ENCODE data around the gene RETREG3.
"Not testable (repeated sequence)": the region's sequence is repeated elsewhere in the genome, so short reads cannot be mapped to it uniquely, and the experiment has no call there.

RETREG3 gene

DNA sequence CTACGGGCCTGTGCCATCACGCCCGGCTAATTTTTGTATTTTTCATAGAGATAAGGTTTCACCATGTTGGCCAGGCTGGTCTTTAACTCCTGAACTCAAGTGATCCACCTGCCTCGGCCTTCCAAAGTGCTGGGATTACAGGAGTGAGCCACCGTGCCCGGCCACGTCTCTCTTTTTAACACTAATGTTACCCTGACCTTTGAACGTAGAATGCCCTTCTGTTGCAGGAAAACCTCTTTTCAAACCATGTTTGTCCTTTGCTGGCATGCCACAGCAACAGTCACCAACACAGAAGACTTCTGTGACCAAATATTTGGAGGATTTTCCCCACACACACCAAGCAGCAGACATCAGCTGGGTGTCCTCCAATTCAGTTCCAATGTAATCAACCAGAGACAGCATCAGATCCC is 64.3 kb downstream of the RETREG3 start:
- Histone ChIP-seq H3K4me1 (ENCODE audit: insufficient read depth, low read length) (no peaks in the 10 kb centered on the region), H2AFZ (ENCODE audit: low read depth, low read length) (no peak overlapping the region), H3K27me3 (ENCODE audit: insufficient read depth, low read length, poor library complexity) (no peaks in the 10 kb centered on the region), H3K9ac (ENCODE audit: low read depth, low read length) (no peak overlapping the region), H3K36me3 (ENCODE audit: insufficient read depth, low read length) (peaks cover 23% of the 10 kb centered on the region), H3K4me3 (ENCODE audit: low read depth in 1 of 2, low read length in 2 of 2) (no peak overlapping the region), H4K20me1 (ENCODE audit: insufficient read depth, low read length) (no peaks in the 10 kb centered on the region), H3K27ac (ENCODE audit: low read length) (no peak overlapping the region), H3K4me2 (ENCODE audit: insufficient read depth, low read length) (no peak overlapping the region), H3K9me3 (ENCODE audit: insufficient read depth, low read length, severe bottlenecking) (no peaks in the 10 kb centered on the region), H3K79me2 (ENCODE audit: insufficient read depth, low read length) (no peaks in the 10 kb centered on the region)
- no peak for TF ChIP-seq EZH2 (IDR thresholded peaks at IDR 0.05; ENCODE audit: borderline replicate concordance, low read depth, low read length, severe bottlenecking)
- TF ChIP-seq, protein P1, sequence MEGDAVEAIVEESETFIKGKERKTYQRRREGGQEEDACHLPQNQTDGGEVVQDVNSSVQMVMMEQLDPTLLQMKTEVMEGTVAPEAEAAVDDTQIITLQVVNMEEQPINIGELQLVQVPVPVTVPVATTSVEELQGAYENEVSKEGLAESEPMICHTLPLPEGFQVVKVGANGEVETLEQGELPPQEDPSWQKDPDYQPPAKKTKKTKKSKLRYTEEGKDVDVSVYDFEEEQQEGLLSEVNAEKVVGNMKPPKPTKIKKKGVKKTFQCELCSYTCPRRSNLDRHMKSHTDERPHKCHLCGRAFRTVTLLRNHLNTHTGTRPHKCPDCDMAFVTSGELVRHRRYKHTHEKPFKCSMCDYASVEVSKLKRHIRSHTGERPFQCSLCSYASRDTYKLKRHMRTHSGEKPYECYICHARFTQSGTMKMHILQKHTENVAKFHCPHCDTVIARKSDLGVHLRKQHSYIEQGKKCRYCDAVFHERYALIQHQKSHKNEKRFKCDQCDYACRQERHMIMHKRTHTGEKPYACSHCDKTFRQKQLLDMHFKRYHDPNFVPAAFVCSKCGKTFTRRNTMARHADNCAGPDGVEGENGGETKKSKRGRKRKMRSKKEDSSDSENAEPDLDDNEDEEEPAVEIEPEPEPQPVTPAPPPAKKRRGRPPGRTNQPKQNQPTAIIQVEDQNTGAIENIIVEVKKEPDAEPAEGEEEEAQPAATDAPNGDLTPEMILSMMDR (IDR thresholded peaks at IDR 0.05; ENCODE audit: borderline replicate concordance, extremely low read depth, low read length, poor library complexity, severe bottlenecking): no peak
- DNase-seq: no peak
- no peak for ATAC-seq (ENCODE audit: insufficient read depth, low read depth)

DNA sequence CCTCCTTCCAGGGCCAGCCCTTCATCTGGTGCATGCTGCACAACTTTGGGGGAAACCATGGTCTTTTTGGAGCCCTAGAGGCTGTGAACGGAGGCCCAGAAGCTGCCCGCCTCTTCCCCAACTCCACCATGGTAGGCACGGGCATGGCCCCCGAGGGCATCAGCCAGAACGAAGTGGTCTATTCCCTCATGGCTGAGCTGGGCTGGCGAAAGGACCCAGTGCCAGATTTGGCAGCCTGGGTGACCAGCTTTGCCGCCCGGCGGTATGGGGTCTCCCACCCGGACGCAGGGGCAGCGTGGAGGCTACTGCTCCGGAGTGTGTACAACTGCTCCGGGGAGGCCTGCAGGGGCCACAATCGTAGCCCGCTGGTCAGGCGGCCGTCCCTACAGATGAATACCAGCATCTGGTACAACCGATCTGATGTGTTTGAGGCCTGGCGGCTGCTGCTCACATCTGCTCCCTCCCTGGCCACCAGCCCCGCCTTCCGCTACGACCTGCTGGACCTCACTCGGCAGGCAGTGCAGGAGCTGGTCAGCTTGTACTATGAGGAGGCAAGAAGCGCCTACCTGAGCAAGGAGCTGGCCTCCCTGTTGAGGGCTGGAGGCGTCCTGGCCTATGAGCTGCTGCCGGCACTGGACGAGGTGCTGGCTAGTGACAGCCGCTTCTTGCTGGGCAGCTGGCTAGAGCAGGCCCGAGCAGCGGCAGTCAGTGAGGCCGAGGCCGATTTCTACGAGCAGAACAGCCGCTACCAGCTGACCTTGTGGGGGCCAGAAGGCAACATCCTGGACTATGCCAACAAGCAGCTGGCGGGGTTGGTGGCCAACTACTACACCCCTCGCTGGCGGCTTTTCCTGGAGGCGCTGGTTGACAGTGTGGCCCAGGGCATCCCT is 65.7 kb downstream of the RETREG3 start:
- H3K9ac ChIP-seq (ENCODE audit: low read depth, low read length): no peak overlapping the region
- no peak overlapping the region for H3K4me3 ChIP-seq (ENCODE audit: low read depth in 1 of 2, low read length in 2 of 2)
- H3K27me3 ChIP-seq (ENCODE audit: insufficient read depth, low read length, poor library complexity): no peaks in the 10 kb centered on the region
- DNase-seq: no peak
- H3K27ac ChIP-seq (ENCODE audit: low read length): no peak overlapping the region
- H3K9me3 ChIP-seq (ENCODE audit: insufficient read depth, low read length, severe bottlenecking): no peaks in the 10 kb centered on the region
- peaks cover 29% of the 10 kb centered on the region for H3K36me3 ChIP-seq (ENCODE audit: insufficient read depth, low read length)
- H3K4me1 ChIP-seq (ENCODE audit: insufficient read depth, low read length): no peaks in the 10 kb centered on the region
- H2AFZ ChIP-seq (ENCODE audit: low read depth, low read length): no peak overlapping the region
- no peaks in the 10 kb centered on the region for H4K20me1 ChIP-seq (ENCODE audit: insufficient read depth, low read length)
- TF ChIP-seq, protein P1 (IDR thresholded peaks at IDR 0.05; ENCODE audit: borderline replicate concordance, extremely low read depth, low read length, poor library complexity, severe bottlenecking): no peak
- TF ChIP-seq EZH2 (IDR thresholded peaks at IDR 0.05; ENCODE audit: borderline replicate concordance, low read depth, low read length, severe bottlenecking): no peak
- no peaks in the 10 kb centered on the region for H3K79me2 ChIP-seq (ENCODE audit: insufficient read depth, low read length)
- H3K4me2 ChIP-seq (ENCODE audit: insufficient read depth, low read length): no peak overlapping the region
- ATAC-seq (ENCODE audit: insufficient read depth, low read depth): no peak

DNA sequence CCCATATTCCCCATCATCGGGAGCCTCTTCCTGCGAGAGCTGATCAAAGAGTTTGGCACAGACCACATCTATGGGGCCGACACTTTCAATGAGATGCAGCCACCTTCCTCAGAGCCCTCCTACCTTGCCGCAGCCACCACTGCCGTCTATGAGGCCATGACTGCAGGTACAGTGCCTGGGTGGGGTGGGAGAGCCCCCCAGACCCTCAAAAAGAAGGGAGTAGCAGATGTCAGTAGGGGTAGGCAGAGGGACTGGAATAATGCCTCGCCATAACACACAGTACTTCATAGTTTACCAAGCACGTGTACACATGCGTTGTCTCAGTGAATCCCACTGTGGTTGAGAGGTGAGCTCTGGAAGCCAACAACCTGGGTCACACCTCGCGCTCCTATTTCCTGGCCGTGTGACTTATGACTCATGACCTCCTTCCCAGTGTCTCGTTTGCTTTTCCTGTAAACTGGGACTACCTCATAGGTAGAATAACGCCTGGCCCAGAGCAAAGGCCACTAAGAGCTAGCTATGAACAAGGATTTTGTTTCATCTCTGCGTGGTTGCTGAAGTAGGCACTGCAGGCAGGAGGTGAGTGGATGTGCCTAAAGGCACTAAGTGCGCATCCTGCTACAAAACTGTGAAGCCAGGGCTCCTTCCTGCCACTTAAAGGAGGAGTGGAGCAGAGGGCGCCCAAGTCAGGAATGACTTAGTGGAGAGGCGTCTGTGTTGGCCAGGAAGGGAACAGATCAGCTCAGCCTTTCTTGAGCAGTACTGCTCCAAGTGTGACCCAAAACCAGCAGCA is 67.9 kb downstream of the RETREG3 start:
- Histone ChIP-seq H3K4me2 (ENCODE audit: insufficient read depth, low read length) (no peak overlapping the region), H3K79me2 (ENCODE audit: insufficient read depth, low read length) (peaks cover 10% of the 10 kb centered on the region), H3K9me3 (ENCODE audit: insufficient read depth, low read length, severe bottlenecking) (no peaks in the 10 kb centered on the region), H3K36me3 (ENCODE audit: insufficient read depth, low read length) (peaks cover 35% of the 10 kb centered on the region), H4K20me1 (ENCODE audit: insufficient read depth, low read length) (peaks cover 7% of the 10 kb centered on the region; the same call in 1 of the 2 replicates), H3K27ac (ENCODE audit: low read length) (no peak overlapping the region), H3K9ac (ENCODE audit: low read depth, low read length) (no peak overlapping the region), H3K4me1 (ENCODE audit: insufficient read depth, low read length) (peaks cover 15% of the 10 kb centered on the region), H3K27me3 (ENCODE audit: insufficient read depth, low read length, poor library complexity) (no peaks in the 10 kb centered on the region), H2AFZ (ENCODE audit: low read depth, low read length) (no peak overlapping the region), H3K4me3 (ENCODE audit: low read depth in 1 of 2, low read length in 2 of 2) (no peak overlapping the region)
- DNase-seq (no peak), ATAC-seq (ENCODE audit: insufficient read depth, low read depth) (no peak)
- TF ChIP-seq EZH2 (IDR thresholded peaks at IDR 0.05; ENCODE audit: borderline replicate concordance, low read depth, low read length, severe bottlenecking): no peak
- TF ChIP-seq, protein P1 (IDR thresholded peaks at IDR 0.05; ENCODE audit: borderline replicate concordance, extremely low read depth, low read length, poor library complexity, severe bottlenecking): no peak

DNA sequence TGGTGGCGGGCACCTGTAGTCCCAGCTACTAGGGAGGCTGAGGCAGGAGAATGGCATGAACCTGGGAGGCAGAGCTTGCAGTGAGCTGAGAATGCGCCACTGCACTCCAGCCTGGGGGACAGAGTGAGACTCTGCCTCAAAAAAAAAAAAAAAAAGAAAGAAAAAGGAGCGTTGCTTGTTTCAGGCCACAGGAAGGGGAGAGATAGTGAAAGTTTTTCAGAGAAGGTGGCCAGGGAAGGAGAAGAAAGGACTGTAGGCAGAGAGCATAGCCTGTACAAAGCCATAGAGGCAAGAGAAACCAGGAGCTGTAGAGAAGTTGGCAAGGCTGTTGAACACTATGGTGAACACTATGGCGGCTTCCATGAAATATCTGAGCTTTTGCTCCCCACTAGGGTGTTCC is 68.6 kb downstream of the RETREG3 start:
- H3K27ac ChIP-seq (ENCODE audit: low read length); H2AFZ ChIP-seq (ENCODE audit: low read depth, low read length); DNase-seq; H3K4me3 ChIP-seq (ENCODE audit: low read depth in 1 of 2, low read length in 2 of 2); H3K79me2 ChIP-seq (ENCODE audit: insufficient read depth, low read length); H3K9me3 ChIP-seq (ENCODE audit: insufficient read depth, low read length, severe bottlenecking); ATAC-seq (ENCODE audit: insufficient read depth, low read depth); H3K27me3 ChIP-seq (ENCODE audit: insufficient read depth, low read length, poor library complexity); H3K4me2 ChIP-seq (ENCODE audit: insufficient read depth, low read length); H4K20me1 ChIP-seq (ENCODE audit: insufficient read depth, low read length); H3K9ac ChIP-seq (ENCODE audit: low read depth, low read length): not testable (repeated sequence)
- Histone ChIP-seq H3K4me1 (ENCODE audit: insufficient read depth, low read length) (peaks cover 20% of the 10 kb centered on the region), H3K36me3 (ENCODE audit: insufficient read depth, low read length) (peaks cover 35% of the 10 kb centered on the region)
